ENCODE results near the gene BRIP1.

DNA sequence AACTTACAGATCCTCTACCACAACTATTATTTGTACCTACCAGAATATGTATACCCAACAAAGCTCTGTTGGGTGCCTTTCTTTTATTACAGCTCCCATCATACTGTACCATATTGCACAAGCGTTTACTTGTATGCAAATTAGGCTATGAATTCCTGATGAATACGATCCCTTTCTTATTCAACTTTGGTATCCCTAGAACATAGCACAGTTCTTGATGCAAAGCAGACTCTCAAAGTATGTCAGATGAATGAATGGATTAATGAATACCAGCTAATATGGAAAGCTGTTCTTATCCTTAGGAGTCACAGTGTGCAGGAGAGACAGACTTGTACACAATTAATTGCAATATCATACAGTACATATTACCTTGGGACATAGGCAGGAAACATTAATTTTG lies 192.6 kb downstream of the BRIP1 start:
- TF ChIP-seq TCF4 (CRISPR knock-in tag; IDR thresholded peaks at IDR 0.05; ENCODE audit: borderline replicate concordance) (no peak), ZNF8 (CRISPR knock-in tag; IDR thresholded peaks at IDR 0.05) (no peak), ZFP3 (CRISPR knock-in tag; IDR thresholded peaks at IDR 0.05) (no peak), ISL1 (CRISPR knock-in tag; IDR thresholded peaks at IDR 0.05) (no peak), CSDC2 (CRISPR knock-in tag; IDR thresholded peaks at IDR 0.05) (no peak), ZNF70 (CRISPR knock-in tag; IDR thresholded peaks at IDR 0.05) (no peak), ZNF565 (CRISPR knock-in tag; conservative IDR thresholded peaks at IDR 0.05; ENCODE audit: low read depth) (no peak), ZFP30 (CRISPR knock-in tag; IDR thresholded peaks at IDR 0.05) (no peak), OSR1 (CRISPR knock-in tag; IDR thresholded peaks at IDR 0.05) (no peak), PPARA (CRISPR knock-in tag; IDR thresholded peaks at IDR 0.05; ENCODE audit: borderline replicate concordance) (no peak)
- TF ChIP-seq, protein P1, sequence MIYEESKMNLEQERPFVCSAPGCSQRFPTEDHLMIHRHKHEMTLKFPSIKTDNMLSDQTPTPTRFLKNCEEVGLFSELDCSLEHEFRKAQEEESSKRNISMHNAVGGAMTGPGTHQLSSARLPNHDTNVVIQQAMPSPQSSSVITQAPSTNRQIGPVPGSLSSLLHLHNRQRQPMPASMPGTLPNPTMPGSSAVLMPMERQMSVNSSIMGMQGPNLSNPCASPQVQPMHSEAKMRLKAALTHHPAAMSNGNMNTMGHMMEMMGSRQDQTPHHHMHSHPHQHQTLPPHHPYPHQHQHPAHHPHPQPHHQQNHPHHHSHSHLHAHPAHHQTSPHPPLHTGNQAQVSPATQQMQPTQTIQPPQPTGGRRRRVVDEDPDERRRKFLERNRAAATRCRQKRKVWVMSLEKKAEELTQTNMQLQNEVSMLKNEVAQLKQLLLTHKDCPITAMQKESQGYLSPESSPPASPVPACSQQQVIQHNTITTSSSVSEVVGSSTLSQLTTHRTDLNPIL (CRISPR knock-in tag; IDR thresholded peaks at IDR 0.05; ENCODE audit: low read depth): no peak
- TF ChIP-seq, protein P2, sequence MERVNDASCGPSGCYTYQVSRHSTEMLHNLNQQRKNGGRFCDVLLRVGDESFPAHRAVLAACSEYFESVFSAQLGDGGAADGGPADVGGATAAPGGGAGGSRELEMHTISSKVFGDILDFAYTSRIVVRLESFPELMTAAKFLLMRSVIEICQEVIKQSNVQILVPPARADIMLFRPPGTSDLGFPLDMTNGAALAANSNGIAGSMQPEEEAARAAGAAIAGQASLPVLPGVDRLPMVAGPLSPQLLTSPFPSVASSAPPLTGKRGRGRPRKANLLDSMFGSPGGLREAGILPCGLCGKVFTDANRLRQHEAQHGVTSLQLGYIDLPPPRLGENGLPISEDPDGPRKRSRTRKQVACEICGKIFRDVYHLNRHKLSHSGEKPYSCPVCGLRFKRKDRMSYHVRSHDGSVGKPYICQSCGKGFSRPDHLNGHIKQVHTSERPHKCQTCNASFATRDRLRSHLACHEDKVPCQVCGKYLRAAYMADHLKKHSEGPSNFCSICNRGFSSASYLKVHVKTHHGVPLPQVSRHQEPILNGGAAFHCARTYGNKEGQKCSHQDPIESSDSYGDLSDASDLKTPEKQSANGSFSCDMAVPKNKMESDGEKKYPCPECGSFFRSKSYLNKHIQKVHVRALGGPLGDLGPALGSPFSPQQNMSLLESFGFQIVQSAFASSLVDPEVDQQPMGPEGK (CRISPR knock-in tag; IDR thresholded peaks at IDR 0.05; ENCODE audit: borderline replicate concordance): no peak

Data from SK-N-SH treated with all-trans-retinoic acid at 6 μM for 48 hours (cell line).